GM12878 (cell line): ENCODE measurements around the gene RAP1GAP2. TPM values are rescaled to one million over a fixed set of nuclear protein-coding genes. Genes with fewer than 3 reads are reported as not detected.

ENCODE experiments used
- ATAC-seq: fragments of 200-7000 bp; cut with Tn5 transposase; 3 replicates; pipeline ENCODE4 v1.9.1; 2020; ENCODE audit warnings: mild to moderate bottlenecking, moderate library complexity
- BruUV-seq: library from RNA; stranded (reverse); fragments of 400-500 nt; replicated peaks from 2 replicates; lab custom pipeline; 2021; lab: Mats Ljungman, UMichigan
- CTCF ChIA-PET: fragments of 300-600 bp; sonication (Branson Sonifier 250); formaldehyde crosslinking; extraction: SDS; loops from one replicate; lab custom pipeline; 2021; ENCODE audit warnings: inconsistent platforms; lab: Yijun Ruan, JAX
- POLR2A ChIA-PET: fragments of 350-600 bp; formaldehyde crosslinking; extraction: SDS; loops from one replicate; lab custom pipeline; 2021; ENCODE audit warnings: inconsistent platforms; lab: Charles Lee
- RAD21 ChIA-PET: fragments of 300-600 bp; sonication (Branson Sonifier 250); formaldehyde crosslinking; loops from one replicate; lab custom pipeline; 2023; ENCODE audit warnings: antibody characterized with exemption; ENCODE audit not compliant: unreplicated experiment; lab: Charles Lee
- SMC1A ChIA-PET: fragments of 300-600 bp; sonication (Branson Sonifier 250); formaldehyde crosslinking; loops from one replicate; lab custom pipeline; 2023; ENCODE audit not compliant: unreplicated experiment, uncharacterized antibody; lab: Charles Lee
- DNase-seq: peaks from one replicate; pipeline ENCODE4 v3.0.0-alpha.2; 2011; ENCODE audit warnings: low read depth, low spot score
- FAIRE-seq: peaks from 3 replicates; lab custom pipeline; 2011; peaks lifted over from hg19 to GRCh38; lab: Jason Lieb, UNC
- H2AFZ ChIP-seq: 2 replicates; pipeline ENCODE4 v1.6.0; 2011; ENCODE audit warnings: low read depth, low read length, control low read depth; ENCODE audit not compliant: control insufficient read depth
- H3K27ac ChIP-seq: 2 replicates; pipeline ENCODE4 v1.5.1; 2011; ENCODE audit warnings: control low read depth; ENCODE audit not compliant: control insufficient read depth, insufficient read depth
- H3K27me3 ChIP-seq, 2 experiments: replicated peaks in 1 of 2; 2 replicates each; pipeline versions ENCODE4 v1.6.0 to v1.6.1; 2011; ENCODE audit warnings: low read length in 1 of 2; ENCODE audit not compliant: control insufficient read depth in 2 of 2, insufficient read depth in 2 of 2
- H3K36me3 ChIP-seq, 2 experiments: 2 replicates each; pipeline ENCODE4 v1.5.1; 2011; ENCODE audit warnings: low read length in 1 of 2; ENCODE audit not compliant: control insufficient read depth in 2 of 2, insufficient read depth in 2 of 2
- H3K4me1 ChIP-seq: 2 replicates; pipeline ENCODE4 v1.6.1; 2011; ENCODE audit warnings: mild to moderate bottlenecking, low read length, moderate library complexity, mixed read lengths; ENCODE audit not compliant: control insufficient read depth, insufficient read depth
- H3K4me2 ChIP-seq: 2 replicates; pipeline ENCODE4 v1.6.0; 2011; ENCODE audit warnings: control low read depth; ENCODE audit not compliant: control insufficient read depth, insufficient read depth
- H3K4me3 ChIP-seq: fragments of 200-600 bp; sonication (generic); 2 replicates; pipeline ENCODE4 v1.5.1; 2016
- H3K79me2 ChIP-seq: 2 replicates; pipeline ENCODE4 v1.6.0; 2011; ENCODE audit warnings: low read length; ENCODE audit not compliant: control insufficient read depth, insufficient read depth
- H3K9ac ChIP-seq: 2 replicates; pipeline ENCODE4 v1.8.0; 2011; ENCODE audit warnings: low read length, control low read depth, mixed read lengths; ENCODE audit not compliant: control insufficient read depth, insufficient read depth
- H3K9me3 ChIP-seq: replicated peaks from 3 replicates; pipeline ENCODE4 v1.5.1; 2011; ENCODE audit warnings: mild to moderate bottlenecking, low read length; ENCODE audit not compliant: control insufficient read depth, insufficient read depth
- H4K20me1 ChIP-seq: 2 replicates; pipeline ENCODE4 v1.6.0; 2011; ENCODE audit not compliant: control insufficient read depth, insufficient read depth
- BACH1 ChIP-seq: fragments of 450-650 bp; IDR thresholded peaks from 2 replicates; pipeline ENCODE4 v1.6.1; 2017; ENCODE audit warnings: mild to moderate bottlenecking, borderline replicate concordance
- BMI1 ChIP-seq: fragments of 450-650 bp; IDR thresholded peaks from 2 replicates; pipeline ENCODE4 v1.6.1; 2016; ENCODE audit warnings: mild to moderate bottlenecking, moderate library complexity, borderline replicate concordance
- ETV6 ChIP-seq, 2 experiments: fragments of 450-650 bp in 1 of 2; IDR thresholded peaks in 1 of 2; conservative IDR thresholded peaks in 1 of 2; 2 replicates each; pipeline ENCODE4 v1.6.1; 2014; ENCODE audit warnings: antibody characterized with exemption in 1 of 2, borderline replicate concordance in 1 of 2, low read depth in 1 of 2, mild to moderate bottlenecking in 1 of 2, moderate library complexity in 1 of 2
- HDAC6 ChIP-seq: fragments of 200-600 bp; sonication (generic); IDR thresholded peaks from one replicate; pipeline ENCODE4 v1.8.0; 2017; ENCODE audit warnings: antibody characterized with exemption; ENCODE audit not compliant: unreplicated experiment
- NFYA ChIP-seq: IDR thresholded peaks from 2 replicates; pipeline ENCODE4 v1.6.1; 2011; ENCODE audit warnings: low read depth, mild to moderate bottlenecking, low read length, improper control_type of control experiment, borderline replicate concordance
- SP1 ChIP-seq: IDR thresholded peaks from one replicate; pipeline ENCODE4 v1.6.1; 2011; ENCODE audit warnings: low read depth, low read length
- STAT3 ChIP-seq: IDR thresholded peaks from 2 replicates; pipeline ENCODE4 v1.6.1; 2011; ENCODE audit warnings: low read depth, low read length, improper control_type of control experiment
- WGBS: methylation state at CpG from one replicate; pipeline ENCODE4 v1.1.6; 2016; ENCODE audit warnings: low lambda C conversion rate; ENCODE audit not compliant: insufficient replicate concordance, insufficient coverage; ENCODE audit errors: missing lambda C conversion rate; 5-methylcytosine and 5-hydroxymethylcytosine counted together
- in situ Hi-C: fragments of 300-500 bp; cut with MboI; formaldehyde crosslinking; loops from 9 replicates; pipeline ENCODE4 v1.14.3; 2018; ENCODE audit warnings: mixed read lengths
- intact Hi-C: fragments of 100-400 bp; cut with micrococcal nuclease; formaldehyde crosslinking; loops from one replicate; pipeline ENCODE4 v1.14.2; 2022; ENCODE audit not compliant: unreplicated experiment
- polyA plus RNA-seq, 11 experiments: library from polyadenylated mRNA; depleted of rRNA in 4 of 11; unstranded in 6 of 11; stranded (reverse) in 5 of 11; fragments of >200 nt; fragmentation: Nextera tagmentation in 4 of 11; fragmentation: Illumina TruSeq in 1 of 11; extraction: Ambion mirVana in 4 of 11; extraction: Trizol in 1 of 11; gene quantifications; 1 replicate in 1 of 11; 2 replicates in 10 of 11; pipeline versions ENCODE4 v1.2.1 to v1.2.3, GENCODE V29; 2011 to 2016; ENCODE audit warnings: inconsistent platforms in 2 of 11, missing spikeins in 2 of 11, low read depth in 1 of 11
- total RNA-seq, 4 experiments: library from RNA; depleted of rRNA in 3 of 4; stranded (reverse); fragments of >200 nt in 3 of 4; fragmentation: Illumina TruSeq in 1 of 4; extraction: Trizol in 1 of 4; gene quantifications; 2 replicates each; pipeline versions ENCODE4 v1.2.1 to v1.2.3, GENCODE V29; 2013 to 2021
- TF ChIP-seq, protein P1 (sequence below): fragments of 450-650 bp; IDR thresholded peaks from 2 replicates; pipeline ENCODE4 v1.6.1; 2016; ENCODE audit warnings: mild to moderate bottlenecking

The RAP1GAP2 gene
- total and polyA plus RNA-seq, 10 of the 15 experiments (the other 5 are each of a cell fraction or from before 2014, with no cell fraction given), result 0.03 to 0.95 (median 0.49) TPM; not detected in 2

DNA sequence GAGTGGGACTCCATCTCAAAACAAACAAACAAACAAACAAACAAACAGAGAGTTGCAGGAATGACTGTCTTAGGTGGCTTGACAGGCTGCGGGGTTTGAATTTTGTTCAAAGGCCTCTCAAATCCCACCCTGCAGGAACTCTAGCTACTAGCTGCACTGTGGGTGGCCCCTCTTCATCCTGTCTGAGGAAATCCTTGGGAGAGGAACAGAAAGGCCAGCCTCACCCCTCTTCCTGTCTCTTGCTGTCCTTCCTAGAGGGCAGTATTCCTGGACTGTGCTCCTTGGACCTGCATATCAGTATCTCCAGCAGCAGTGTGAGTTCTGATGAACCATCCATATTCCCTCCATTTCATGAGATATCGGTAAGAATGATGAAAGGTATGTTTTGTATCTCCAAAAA lies 44.7 kb upstream of the RAP1GAP2 start:
- BruUV-seq, result no TSS peak
- WGBS, result 40% methylated on average over 2 of the region's 2 CpGs
- in situ Hi-C loops, result no loop called here
- ATAC-seq (no peak), FAIRE-seq (no peak), DNase-seq (no peak)
- Histone ChIP-seq H3K9me3 (no peaks in the 10 kb centered on the region), H3K9ac (no peak overlapping the region), H3K4me3 (no peak overlapping the region), H3K79me2 (no peaks in the 10 kb centered on the region), H3K27ac (no peak overlapping the region), H3K27me3 (peaks cover 0 to 3% of the 10 kb centered on the region in 2 experiments; a peak in 3 of 4 replicates), H4K20me1 (0 out of 2 replicates have a peak, but pooled peaks cover 3% of the 10 kb centered on the region), H3K36me3 (no peaks in the 10 kb centered on the region), H2AFZ (no peak overlapping the region), H3K4me1 (no peaks in the 10 kb centered on the region), H3K4me2 (no peak overlapping the region)
- SMC1A ChIA-PET, result no interaction called here
- intact Hi-C loops, result no loop called here
- TF ChIP-seq BMI1, result no peak
- no peak for TF ChIP-seq ETV6 (conservative IDR thresholded peaks at IDR 0.05 in 1 of 2, IDR thresholded peaks at IDR 0.05 in 1 of 2; ENCODE audit: borderline replicate concordance in 1 of 2, low read depth in 1 of 2)
- TF ChIP-seq SP1, result no peak
- TF ChIP-seq, protein P1, sequence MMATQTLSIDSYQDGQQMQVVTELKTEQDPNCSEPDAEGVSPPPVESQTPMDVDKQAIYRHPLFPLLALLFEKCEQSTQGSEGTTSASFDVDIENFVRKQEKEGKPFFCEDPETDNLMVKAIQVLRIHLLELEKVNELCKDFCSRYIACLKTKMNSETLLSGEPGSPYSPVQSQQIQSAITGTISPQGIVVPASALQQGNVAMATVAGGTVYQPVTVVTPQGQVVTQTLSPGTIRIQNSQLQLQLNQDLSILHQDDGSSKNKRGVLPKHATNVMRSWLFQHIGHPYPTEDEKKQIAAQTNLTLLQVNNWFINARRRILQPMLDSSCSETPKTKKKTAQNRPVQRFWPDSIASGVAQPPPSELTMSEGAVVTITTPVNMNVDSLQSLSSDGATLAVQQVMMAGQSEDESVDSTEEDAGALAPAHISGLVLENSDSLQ, result no peak
- no peak for TF ChIP-seq BACH1
- TF ChIP-seq NFYA, result no peak
- TF ChIP-seq STAT3, result no peak
- no peak for TF ChIP-seq HDAC6
- POLR2A ChIA-PET, result no interaction called here
- CTCF ChIA-PET, result no interaction called here
- RAD21 ChIA-PET, result no interaction called here
